Neural cell (in vitro differentiated cells): ENCODE data around the gene MAP7D1. TPM values are rescaled to one million over a fixed set of nuclear protein-coding genes. Genes with fewer than 3 reads are reported as not detected.

Experiments
- H2AFZ ChIP-seq: fragments of 200-600, 300-800 bp; sonication (generic), shearing (Covaris generic); 2 replicates; pipeline ENCODE4 v1.6.0; 2014; ENCODE audit warnings: low read depth, mild to moderate bottlenecking, antibody characterized with exemption, low read length, moderate library complexity
- H3F3A ChIP-seq: fragments of 200-600 bp; shearing (Covaris generic); 2 replicates; pipeline ENCODE4 v1.6.1; 2016; ENCODE audit warnings: mild to moderate bottlenecking, moderate library complexity, mixed read lengths, antibody characterized with exemption, low read length; ENCODE audit not compliant: insufficient read depth, poor library complexity, severe bottlenecking
- H3K27ac ChIP-seq: fragments of 200-600, 300-800 bp; sonication (generic), shearing (Covaris generic); 2 replicates; pipeline ENCODE4 v1.5.1; 2014; ENCODE audit warnings: mild to moderate bottlenecking, low read length, moderate library complexity
- H3K27me3 ChIP-seq: fragments of 300-800, 200-600 bp; sonication (generic), shearing (Covaris generic); 2 replicates; pipeline ENCODE4 v1.6.0; 2014; ENCODE audit warnings: mild to moderate bottlenecking, low read depth, low read length, moderate library complexity; ENCODE audit not compliant: insufficient read depth
- H3K36me3 ChIP-seq: fragments of 300-800, 200-600 bp; sonication (generic), shearing (Covaris generic); 2 replicates; pipeline ENCODE4 v1.5.1; 2014; ENCODE audit warnings: mild to moderate bottlenecking, antibody characterized with exemption, low read length, moderate library complexity; ENCODE audit not compliant: insufficient read depth
- H3K4me2 ChIP-seq: fragments of 300-800, 200-600 bp; sonication (generic), shearing (Covaris generic); 2 replicates; pipeline ENCODE4 v1.6.0; 2014; ENCODE audit warnings: mild to moderate bottlenecking, low read length
- H3K4me3 ChIP-seq: fragments of 300-800, 200-600 bp; sonication (generic), shearing (Covaris generic); 2 replicates; pipeline ENCODE4 v1.5.1; 2014; ENCODE audit warnings: mild to moderate bottlenecking, low read length, moderate library complexity
- H3K79me2 ChIP-seq: fragments of 200-600 bp; shearing (Covaris generic); replicated peaks from 2 replicates; pipeline ENCODE4 v1.6.0; 2014; ENCODE audit warnings: mild to moderate bottlenecking, low read length, moderate library complexity; ENCODE audit not compliant: insufficient read depth
- H3K9ac ChIP-seq: fragments of 300-800, 200-600 bp; sonication (generic), shearing (Covaris generic); 2 replicates; pipeline ENCODE4 v1.6.1; 2016; ENCODE audit warnings: mild to moderate bottlenecking, low read length, mixed read lengths
- H3K9me2 ChIP-seq: fragments of 200-600 bp; shearing (Covaris generic); 2 replicates; pipeline ENCODE4 v1.6.1; 2016; ENCODE audit warnings: mild to moderate bottlenecking, low read length, mixed read lengths; ENCODE audit not compliant: insufficient read depth
- H3K9me3 ChIP-seq: fragments of 200-600, 300-800 bp; sonication (generic), shearing (Covaris generic); 2 replicates; pipeline ENCODE4 v1.6.1; 2016; ENCODE audit warnings: mild to moderate bottlenecking, mixed run types, low read length, moderate library complexity, mixed read lengths
- H4K20me1 ChIP-seq: fragments of 200-600 bp; shearing (Covaris generic); 2 replicates; pipeline ENCODE4 v1.6.1; 2016; ENCODE audit warnings: mild to moderate bottlenecking, mixed run types; ENCODE audit not compliant: insufficient read depth
- CTCF ChIP-seq: fragments of 450-650 bp; IDR thresholded peaks from 2 replicates; pipeline ENCODE4 v1.5.1; 2014; ENCODE audit warnings: antibody characterized with exemption, mild to moderate bottlenecking, moderate library complexity; ENCODE audit not compliant: poor library complexity, severe bottlenecking
- EP300 ChIP-seq: fragments of 450-650 bp; conservative IDR thresholded peaks from 2 replicates; pipeline ENCODE4 v1.6.1; 2014; ENCODE audit warnings: antibody characterized with exemption, mild to moderate bottlenecking, moderate library complexity; ENCODE audit not compliant: poor library complexity, severe bottlenecking
- EZH2 ChIP-seq: fragments of 200-600, 300-800 bp; shearing (Covaris generic), sonication (generic); IDR thresholded peaks from 2 replicates; pipeline ENCODE4 v1.6.1; 2014; ENCODE audit warnings: antibody characterized with exemption, low read length, borderline replicate concordance, mild to moderate bottlenecking; ENCODE audit not compliant: insufficient read depth, poor library complexity, severe bottlenecking
- MXI1 ChIP-seq: fragments of 450-650 bp; conservative IDR thresholded peaks from 2 replicates; pipeline ENCODE4 v1.6.1; 2014; ENCODE audit warnings: antibody characterized with exemption, mild to moderate bottlenecking; ENCODE audit not compliant: poor library complexity, severe bottlenecking
- POLR2AphosphoS5 ChIP-seq: IDR thresholded peaks from 2 replicates; pipeline ENCODE4 v1.6.1; 2012
- RAD21 ChIP-seq: fragments of 450-650 bp; conservative IDR thresholded peaks from 2 replicates; pipeline ENCODE4 v1.6.1; 2014; ENCODE audit warnings: antibody characterized with exemption, mild to moderate bottlenecking, moderate library complexity
- REST ChIP-seq: IDR thresholded peaks from 2 replicates; pipeline ENCODE4 v1.6.1; 2012; ENCODE audit warnings: borderline replicate concordance
- SMC3 ChIP-seq: fragments of 450-650 bp; conservative IDR thresholded peaks from 2 replicates; pipeline ENCODE4 v1.6.1; 2014; ENCODE audit warnings: antibody characterized with exemption, mild to moderate bottlenecking, moderate library complexity; ENCODE audit not compliant: poor library complexity
- TAF1 ChIP-seq: IDR thresholded peaks from 2 replicates; pipeline ENCODE4 v1.6.1; 2012; ENCODE audit warnings: low read depth
- polyA plus RNA-seq: library from polyadenylated mRNA; depleted of rRNA; stranded (reverse); fragments of >200 nt; gene quantifications from 2 replicates; pipeline ENCODE4 v1.2.3, GENCODE V29; 2014

The MAP7D1 gene
- polyA plus RNA-seq, 1 donor from 2014 or later = 142 TPM

GRCh38 chr1:36135796-36136195, 20.2 kb upstream of the MAP7D1 start:
- no peaks in the 10 kb centered on the region for H3F3A ChIP-seq
- peaks cover 5% of the 10 kb centered on the region for H3K36me3 ChIP-seq
- H3K27me3 ChIP-seq = no peaks in the 10 kb centered on the region
- H2AFZ ChIP-seq = no peak overlapping the region
- no peak overlapping the region for H3K9ac ChIP-seq
- no peaks in the 10 kb centered on the region for H4K20me1 ChIP-seq
- H3K27ac ChIP-seq = no peak overlapping the region
- TF ChIP-seq EP300 (no peak), RAD21 (no peak), SMC3 (no peak), TAF1 (no peak), REST (no peak)
- H3K79me2 ChIP-seq = no peaks in the 10 kb centered on the region
- no peaks in the 10 kb centered on the region for H3K9me2 ChIP-seq
- H3K9me3 ChIP-seq = no peaks in the 10 kb centered on the region
- H3K4me2 ChIP-seq = no peak overlapping the region
- no peak overlapping the region for H3K4me3 ChIP-seq

DNA sequence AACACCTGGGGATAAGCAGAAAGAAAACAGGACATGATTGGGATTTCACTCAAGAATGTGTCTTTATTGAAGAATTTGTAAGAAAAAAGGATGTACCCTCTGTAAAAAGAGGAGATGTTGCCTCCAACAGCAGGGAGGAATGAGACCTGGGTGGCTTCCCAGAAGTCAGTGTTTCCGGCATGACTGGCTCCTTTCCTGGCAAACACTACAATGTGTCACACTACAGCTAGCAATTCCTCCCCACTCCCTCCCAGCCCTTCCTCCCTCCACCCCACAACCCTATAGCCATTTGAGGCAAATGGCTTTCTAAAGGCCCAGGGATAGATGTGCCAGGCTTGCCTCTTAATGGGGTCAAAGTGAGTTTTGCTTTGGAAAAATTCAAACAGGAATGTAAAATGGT, 19.4 kb upstream of the MAP7D1 start:
- H3K9me2 ChIP-seq = no peaks in the 10 kb centered on the region
- H3K4me2 ChIP-seq = no peak overlapping the region
- no peaks in the 10 kb centered on the region for H3K79me2 ChIP-seq
- H3K4me3 ChIP-seq = no peak overlapping the region
- H3K27ac ChIP-seq = no peak overlapping the region
- H2AFZ ChIP-seq = no peak overlapping the region
- TF ChIP-seq EP300 = no peak
- no peak for TF ChIP-seq MXI1
- TF ChIP-seq EZH2 = no peak
- TF ChIP-seq RAD21 = no peak
- no peak for TF ChIP-seq SMC3
- TF ChIP-seq REST = no peak
- no peak for TF ChIP-seq TAF1
- no peak for TF ChIP-seq POLR2AphosphoS5
- TF ChIP-seq CTCF = no peak
- peaks cover 5% of the 10 kb centered on the region for H3K36me3 ChIP-seq
- H3K27me3 ChIP-seq = no peaks in the 10 kb centered on the region
- H3K9ac ChIP-seq = no peak overlapping the region
- no peaks in the 10 kb centered on the region for H4K20me1 ChIP-seq
- H3F3A ChIP-seq = no peaks in the 10 kb centered on the region
- H3K9me3 ChIP-seq = no peaks in the 10 kb centered on the region
